Activated T-cell treated with anti-CD3 and anti-CD28 coated beads, Interleukin-2, amount 50 U/mL, for 4 hours (primary cell): ENCODE measurements around the gene OBSL1. TPM values are rescaled to one million over a fixed set of nuclear protein-coding genes. Genes with fewer than 3 reads are reported as not detected.

Experiments used
- ATAC-seq, 2 donors: fragments of 200-7000 bp; cut with Tn5 transposase; one replicate each; pipeline ENCODE4 v1.10.0; 2021
- DNase-seq: peaks from one replicate; pipeline ENCODE4 v3.0.0-alpha.2; 2020
- H3K27me3 Mint-ChIP-seq: one replicate; pipeline ENCODE4 v1.8.0; 2021; ENCODE audit warnings: low read depth, mixed read lengths
- H3K36me3 Mint-ChIP-seq: one replicate; pipeline ENCODE4 v1.8.0; 2022; ENCODE audit warnings: mixed read lengths; ENCODE audit not compliant: insufficient read depth
- H3K4me1 Mint-ChIP-seq: one replicate; pipeline ENCODE4 v1.8.0; 2021; ENCODE audit warnings: low read depth, mixed read lengths
- H3K4me3 Mint-ChIP-seq: one replicate; pipeline ENCODE4 v1.8.0; 2021; ENCODE audit warnings: mild to moderate bottlenecking, moderate library complexity, mixed read lengths
- H3K9me3 Mint-ChIP-seq: one replicate; pipeline ENCODE4 v1.8.0; 2021; ENCODE audit warnings: mixed read lengths
- total RNA-seq, 3 donors: library from RNA; stranded (reverse); gene quantifications; one replicate each; pipeline ENCODE4 v1.2.1, GENCODE V29; 2021

OBSL1 gene
- total RNA-seq, 3 donors from 2014 or later: 0.37 to 1.1 (median 0.60) TPM

DNA sequence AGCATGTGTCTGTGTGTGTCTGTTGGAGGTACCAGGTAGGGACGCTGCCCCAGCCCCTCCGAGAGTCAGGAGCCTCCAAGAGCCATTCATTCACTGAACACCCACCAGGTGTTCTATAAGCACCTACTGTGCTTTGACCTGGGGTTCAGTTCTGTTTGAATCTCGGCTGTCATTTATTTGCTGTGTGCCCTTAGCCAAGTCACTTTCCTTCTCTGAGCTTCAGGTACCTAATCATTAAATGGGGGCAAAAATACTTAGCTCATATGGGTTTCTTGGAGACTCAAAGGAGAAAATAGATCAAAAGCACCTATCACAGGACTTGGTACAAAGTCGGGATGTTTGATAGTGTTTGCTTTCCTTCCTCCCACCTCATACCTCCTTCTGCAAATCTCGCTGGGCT is 43.9 kb downstream of the OBSL1 start:
- Mint-ChIP-seq H3K4me1 (peaks cover 4% of the 10 kb centered on the region), H3K27me3 (peaks cover 83% of the 10 kb centered on the region), H3K4me3 (no peak overlapping the region), H3K36me3 (no peaks in the 10 kb centered on the region), H3K9me3 (no peaks in the 10 kb centered on the region)
- ATAC-seq: no peak
- no peak for DNase-seq

DNA sequence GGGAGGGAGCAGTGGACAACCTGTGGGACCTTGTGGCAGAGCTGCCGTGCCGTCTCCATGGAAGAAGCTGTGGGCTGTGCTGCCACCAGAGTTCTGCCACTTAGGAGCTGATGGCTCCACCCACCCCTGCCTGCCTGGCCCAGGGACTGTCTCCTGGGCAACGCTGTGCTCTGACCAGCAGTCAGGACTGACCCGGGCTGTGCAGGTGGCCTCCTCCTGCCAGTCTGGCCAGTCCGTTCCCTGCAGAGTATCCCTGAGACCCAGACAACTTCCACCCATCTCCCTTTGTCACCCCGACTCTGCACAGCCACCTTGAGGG is 44.3 kb downstream of the OBSL1 start:
- Mint-ChIP-seq H3K9me3 (no peaks in the 10 kb centered on the region), H3K27me3 (peaks cover 83% of the 10 kb centered on the region), H3K36me3 (no peaks in the 10 kb centered on the region), H3K4me3 (no peak overlapping the region), H3K4me1 (peaks cover 6% of the 10 kb centered on the region)
- DNase-seq: no peak
- no peak for ATAC-seq

DNA sequence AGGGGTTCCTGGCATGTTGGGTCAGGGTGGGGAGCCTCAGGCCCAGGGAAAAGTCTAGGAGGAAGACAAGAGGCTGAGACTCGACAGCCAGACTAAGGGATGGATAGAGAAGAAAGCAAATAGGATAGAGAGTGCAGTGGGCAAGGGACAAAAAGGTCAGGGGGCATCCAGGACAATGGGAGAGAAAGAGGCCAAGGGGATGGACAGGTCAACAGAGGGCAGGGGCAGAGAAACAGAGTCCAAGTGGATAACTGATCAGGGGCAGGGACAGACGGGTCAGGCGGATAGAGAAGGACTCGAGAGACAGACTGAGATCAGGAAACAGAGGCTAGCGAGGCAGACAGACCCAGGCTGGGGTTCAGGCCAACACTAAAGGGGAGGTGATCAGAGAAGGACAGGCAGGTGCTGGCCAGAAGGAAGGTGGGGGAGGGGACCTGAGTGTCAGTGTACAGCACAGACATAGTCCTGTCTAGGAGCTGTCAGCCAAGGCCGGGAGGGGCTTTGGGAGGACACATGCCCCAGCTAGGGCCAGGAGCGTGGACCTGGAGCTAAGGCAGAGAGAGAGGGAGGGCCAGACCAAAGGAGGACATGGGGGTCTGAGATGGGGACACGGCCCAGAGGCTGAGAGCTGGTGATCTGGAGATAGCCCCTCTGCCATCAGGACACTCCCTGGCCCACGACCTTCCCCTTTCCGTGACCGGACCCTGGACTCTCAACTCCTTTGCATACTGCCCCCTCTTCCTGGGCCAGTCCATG is 44.8 kb downstream of the OBSL1 start:
- Mint-ChIP-seq H3K4me1 (peaks cover 10% of the 10 kb centered on the region), H3K27me3 (peaks cover 85% of the 10 kb centered on the region), H3K9me3 (no peaks in the 10 kb centered on the region), H3K4me3 (no peak overlapping the region), H3K36me3 (no peaks in the 10 kb centered on the region)
- DNase-seq: no peak
- ATAC-seq: no peak

DNA sequence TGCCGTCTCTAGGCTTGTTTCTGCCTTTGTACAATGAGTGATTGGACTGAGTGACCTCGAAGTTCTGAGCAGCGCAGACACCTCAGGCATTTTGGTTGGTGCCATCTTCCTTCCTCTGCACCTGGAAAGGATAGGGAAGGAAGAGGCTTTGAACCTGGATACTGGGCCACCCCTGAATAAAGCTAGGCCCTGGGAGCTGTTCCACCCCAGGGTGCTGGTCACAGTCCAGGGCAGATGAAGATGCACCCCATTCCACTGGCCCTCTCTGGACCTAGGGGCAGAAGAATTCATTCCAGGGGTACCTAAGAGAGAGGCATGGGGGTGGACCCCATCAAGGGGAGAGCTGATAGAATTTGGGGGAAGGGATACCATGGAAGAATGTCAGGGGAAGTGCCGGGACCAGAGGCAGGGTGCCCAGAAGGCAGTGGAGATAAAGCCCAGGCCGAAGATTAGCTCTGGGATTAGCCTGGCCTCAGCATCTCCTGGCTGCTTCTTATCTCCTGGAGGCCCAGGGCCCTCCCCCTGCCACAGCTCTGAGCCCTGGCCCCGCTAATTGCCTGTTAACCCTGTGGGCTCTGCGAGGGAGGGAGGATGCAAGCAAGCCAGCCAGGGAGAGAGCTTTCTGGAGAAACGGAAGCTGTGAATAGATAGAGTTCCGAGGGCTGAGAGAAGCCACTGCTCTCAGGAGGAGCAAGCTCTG is 45.7 kb downstream of the OBSL1 start:
- Mint-ChIP-seq H3K9me3 (no peaks in the 10 kb centered on the region), H3K4me1 (peaks cover 13% of the 10 kb centered on the region), H3K36me3 (no peaks in the 10 kb centered on the region), H3K4me3 (no peak overlapping the region), H3K27me3 (peaks cover 87% of the 10 kb centered on the region)
- no peak for ATAC-seq
- DNase-seq: no peak

DNA sequence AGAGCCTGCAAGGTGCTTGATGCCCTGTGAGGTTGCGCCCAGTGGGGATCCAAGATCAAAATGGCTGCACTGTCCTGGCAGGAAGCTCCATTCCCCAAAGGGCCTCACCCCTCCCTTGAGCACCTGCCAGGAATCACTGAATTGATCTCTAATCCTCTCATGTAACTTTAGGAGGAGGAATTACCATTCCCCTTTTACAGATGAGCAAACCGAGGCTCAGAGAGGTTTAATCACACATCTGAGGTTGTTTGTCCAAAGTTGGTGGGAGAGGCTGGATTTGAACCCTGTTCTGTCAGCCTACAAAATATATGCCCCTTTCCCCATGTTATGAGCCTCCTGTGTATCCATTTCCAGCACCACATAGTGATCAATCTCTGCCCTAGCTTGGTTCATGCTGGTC is 46.5 kb downstream of the OBSL1 start:
- Mint-ChIP-seq H3K4me3 (no peak overlapping the region), H3K27me3 (peaks cover 85% of the 10 kb centered on the region), H3K9me3 (no peaks in the 10 kb centered on the region), H3K4me1 (peaks cover 13% of the 10 kb centered on the region), H3K36me3 (no peaks in the 10 kb centered on the region)
- DNase-seq (no peak), ATAC-seq (no peak)

DNA sequence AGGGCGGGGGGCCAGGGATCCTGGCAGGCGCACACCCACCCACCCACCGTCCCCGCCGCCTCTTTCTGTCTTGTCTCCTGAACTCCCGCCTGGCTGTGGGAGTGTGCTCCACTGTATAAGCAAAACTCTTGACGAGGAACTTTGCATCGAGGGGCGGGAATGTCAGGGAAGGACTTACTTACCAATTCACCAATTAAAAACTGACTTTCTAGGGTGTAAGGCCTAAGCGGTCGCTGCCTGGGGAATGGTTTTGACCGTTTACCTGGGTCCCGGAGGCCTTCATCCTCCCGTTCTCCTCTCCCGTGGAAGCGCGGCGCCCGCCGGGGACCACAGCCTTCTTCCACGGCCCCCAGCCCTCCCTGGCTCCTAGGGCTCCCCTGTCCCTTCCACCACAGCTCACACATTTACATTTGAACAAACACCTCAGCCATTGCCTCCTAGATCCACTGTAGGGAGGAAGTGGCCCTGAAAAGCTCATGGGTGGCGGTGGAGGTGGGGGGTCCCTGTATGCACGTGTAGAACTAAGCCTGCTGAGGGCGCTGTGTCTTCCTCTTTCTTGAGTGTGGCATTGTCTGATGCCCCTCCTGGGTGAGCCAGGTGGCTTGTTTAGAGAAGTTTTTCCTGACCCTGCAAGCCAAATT is 48.2 kb downstream of the OBSL1 start:
- no peak overlapping the region for H3K4me3 Mint-ChIP-seq
- no peaks in the 10 kb centered on the region for H3K36me3 Mint-ChIP-seq
- ATAC-seq (no peak), DNase-seq (no peak)
- no peaks in the 10 kb centered on the region for H3K9me3 Mint-ChIP-seq
- H3K27me3 Mint-ChIP-seq: peaks cover 82% of the 10 kb centered on the region
- H3K4me1 Mint-ChIP-seq: peaks cover 13% of the 10 kb centered on the region

DNA sequence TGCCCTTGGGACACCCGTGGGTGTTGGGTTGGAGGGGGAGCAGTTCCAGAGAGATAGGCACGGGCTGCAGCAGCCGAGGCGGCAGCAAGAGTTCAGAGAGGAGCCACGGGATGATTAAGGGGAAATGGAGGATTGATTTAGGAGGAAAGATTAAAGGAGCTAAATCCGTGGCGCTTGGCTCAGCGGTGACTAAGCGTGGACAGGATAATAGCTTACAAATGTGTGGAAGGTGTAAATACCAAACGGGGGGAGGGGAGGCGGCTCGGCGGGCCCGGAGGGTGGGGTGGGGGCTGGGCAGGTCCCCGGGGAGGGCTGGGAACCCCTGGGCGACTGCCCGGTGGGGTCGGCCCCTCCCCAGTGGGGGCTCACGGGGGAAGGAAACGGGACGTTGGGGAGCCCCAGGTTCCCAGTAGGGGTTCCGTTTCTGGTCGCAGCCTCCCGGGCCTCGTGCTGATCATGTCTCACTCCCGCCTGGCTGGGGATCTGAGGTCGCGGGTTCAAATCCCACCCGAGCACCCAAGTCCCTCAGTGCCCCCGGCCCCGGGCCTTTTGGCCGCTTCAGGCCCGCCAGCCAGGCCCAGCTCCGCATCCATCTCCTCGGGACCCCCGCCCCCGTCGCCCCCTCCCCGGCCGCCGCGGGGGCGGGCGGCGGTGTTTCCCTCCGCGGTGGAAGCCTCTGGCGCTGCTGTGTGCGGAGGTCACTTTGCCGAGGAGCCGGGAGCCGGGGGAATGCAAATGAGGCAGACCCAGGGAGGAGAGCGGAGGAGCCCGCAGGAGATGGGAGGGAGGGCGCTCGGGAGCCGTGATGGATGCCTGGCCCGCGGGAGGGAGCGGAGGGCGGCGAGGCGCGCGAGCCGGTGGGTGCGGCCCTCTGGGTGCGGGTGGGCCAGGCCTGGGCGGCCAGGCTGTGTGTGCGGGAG is 49.0 kb downstream of the OBSL1 start:
- no peak overlapping the region for H3K4me3 Mint-ChIP-seq
- H3K27me3 Mint-ChIP-seq: peaks cover 82% of the 10 kb centered on the region
- H3K36me3 Mint-ChIP-seq: no peaks in the 10 kb centered on the region
- H3K4me1 Mint-ChIP-seq: peaks cover 13% of the 10 kb centered on the region
- peak; percentile 22 to 33 for ATAC-seq
- DNase-seq: no peak
- H3K9me3 Mint-ChIP-seq: no peaks in the 10 kb centered on the region

DNA sequence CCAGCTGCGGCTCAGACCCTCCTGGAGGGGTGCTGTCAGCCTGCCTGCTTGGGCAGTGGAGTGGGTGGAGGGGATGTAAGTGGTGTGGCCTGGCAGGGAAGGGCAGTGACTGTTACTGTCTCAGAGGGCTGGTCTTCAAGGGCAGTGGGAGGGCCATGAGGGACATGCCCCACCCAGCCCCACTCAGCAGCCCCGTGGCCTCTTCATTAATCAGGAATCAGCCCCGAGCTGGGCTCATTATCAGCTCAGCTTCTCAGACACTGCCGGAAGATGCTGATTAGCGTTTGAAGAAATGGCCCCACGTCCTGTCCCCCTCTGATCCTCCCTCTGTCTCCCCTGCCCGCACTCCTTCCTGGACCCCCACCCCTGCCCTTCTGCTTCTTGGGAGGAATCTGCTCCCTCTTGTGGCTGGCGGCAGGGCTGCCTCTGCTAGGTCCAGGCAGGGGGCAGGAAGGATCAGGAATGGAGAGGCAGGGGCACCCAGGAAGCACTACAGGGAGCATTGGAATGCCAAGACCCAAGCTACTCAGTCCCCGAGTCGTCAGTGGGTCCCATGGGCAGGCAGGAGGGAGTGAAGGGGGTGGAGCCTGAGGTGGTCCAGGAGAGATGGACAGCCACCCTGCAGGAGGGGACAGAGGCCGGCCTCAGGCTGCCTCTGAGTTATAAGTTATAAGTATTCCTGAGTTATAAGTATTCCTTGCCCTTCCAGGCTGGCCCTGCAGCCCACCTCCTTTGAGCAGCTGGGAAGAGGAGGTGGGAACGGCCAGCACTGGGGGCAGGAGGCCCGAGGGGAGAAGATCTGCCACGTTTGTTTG is 50.1 kb downstream of the OBSL1 start:
- no peak for ATAC-seq
- no peaks in the 10 kb centered on the region for H3K9me3 Mint-ChIP-seq
- no peaks in the 10 kb centered on the region for H3K36me3 Mint-ChIP-seq
- H3K4me1 Mint-ChIP-seq: peaks cover 13% of the 10 kb centered on the region
- DNase-seq: no peak
- no peak overlapping the region for H3K4me3 Mint-ChIP-seq
- peaks cover 83% of the 10 kb centered on the region for H3K27me3 Mint-ChIP-seq

DNA sequence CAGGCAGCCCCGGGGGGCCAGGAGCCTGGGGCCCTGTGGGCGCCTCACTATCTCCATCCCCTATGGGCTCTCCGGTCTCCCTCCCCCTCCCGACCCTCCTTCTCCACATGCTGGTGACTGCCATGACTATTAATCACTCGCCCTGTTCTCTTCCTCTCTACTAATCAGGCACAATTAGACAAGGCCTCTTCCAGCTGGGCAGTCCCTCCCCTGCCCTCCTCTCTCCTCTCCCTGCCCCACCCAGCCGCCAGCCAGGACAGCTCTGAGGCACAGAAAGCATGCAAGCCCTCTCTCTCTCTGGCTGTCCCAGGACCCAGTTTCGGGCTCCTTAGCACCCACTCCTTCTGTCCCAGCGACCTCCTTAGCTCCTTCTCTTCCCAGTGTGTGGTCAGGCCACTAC is 51.3 kb downstream of the OBSL1 start:
- Mint-ChIP-seq H3K9me3 (no peaks in the 10 kb centered on the region), H3K4me1 (peaks cover 13% of the 10 kb centered on the region)

DNA sequence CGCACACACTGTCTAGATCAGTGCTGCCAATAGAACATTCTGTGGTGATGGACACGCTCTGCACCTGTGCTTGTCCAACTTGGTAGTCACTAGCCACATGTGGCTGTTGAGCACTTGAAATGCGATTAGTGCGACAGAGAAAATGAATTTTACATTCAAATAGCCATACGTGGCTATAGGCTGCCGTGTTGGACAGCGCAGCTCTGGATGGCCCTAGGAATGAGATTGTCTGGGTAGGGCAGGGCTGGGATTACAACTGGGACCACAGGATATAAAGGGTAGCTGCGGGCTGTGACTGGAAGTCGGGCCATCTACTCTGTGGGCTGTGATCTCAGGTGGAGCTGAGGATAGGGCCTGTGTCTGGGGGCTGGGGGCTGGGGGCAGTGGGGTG is 51.8 kb downstream of the OBSL1 start:
- DNase-seq: no peak
- H3K4me3 Mint-ChIP-seq: no peak overlapping the region
- H3K27me3 Mint-ChIP-seq: peaks cover 81% of the 10 kb centered on the region
- no peak for ATAC-seq
- H3K36me3 Mint-ChIP-seq: no peaks in the 10 kb centered on the region
- H3K4me1 Mint-ChIP-seq: peaks cover 13% of the 10 kb centered on the region
- no peaks in the 10 kb centered on the region for H3K9me3 Mint-ChIP-seq

More for the DNA sequence above, 51.3 kb downstream of the OBSL1 start:
- Mint-ChIP-seq H3K27me3 (peaks cover 83% of the 10 kb centered on the region), H3K36me3 (no peaks in the 10 kb centered on the region), H3K4me3 (no peak overlapping the region)
- ATAC-seq (no peak), DNase-seq (no peak)

DNA sequence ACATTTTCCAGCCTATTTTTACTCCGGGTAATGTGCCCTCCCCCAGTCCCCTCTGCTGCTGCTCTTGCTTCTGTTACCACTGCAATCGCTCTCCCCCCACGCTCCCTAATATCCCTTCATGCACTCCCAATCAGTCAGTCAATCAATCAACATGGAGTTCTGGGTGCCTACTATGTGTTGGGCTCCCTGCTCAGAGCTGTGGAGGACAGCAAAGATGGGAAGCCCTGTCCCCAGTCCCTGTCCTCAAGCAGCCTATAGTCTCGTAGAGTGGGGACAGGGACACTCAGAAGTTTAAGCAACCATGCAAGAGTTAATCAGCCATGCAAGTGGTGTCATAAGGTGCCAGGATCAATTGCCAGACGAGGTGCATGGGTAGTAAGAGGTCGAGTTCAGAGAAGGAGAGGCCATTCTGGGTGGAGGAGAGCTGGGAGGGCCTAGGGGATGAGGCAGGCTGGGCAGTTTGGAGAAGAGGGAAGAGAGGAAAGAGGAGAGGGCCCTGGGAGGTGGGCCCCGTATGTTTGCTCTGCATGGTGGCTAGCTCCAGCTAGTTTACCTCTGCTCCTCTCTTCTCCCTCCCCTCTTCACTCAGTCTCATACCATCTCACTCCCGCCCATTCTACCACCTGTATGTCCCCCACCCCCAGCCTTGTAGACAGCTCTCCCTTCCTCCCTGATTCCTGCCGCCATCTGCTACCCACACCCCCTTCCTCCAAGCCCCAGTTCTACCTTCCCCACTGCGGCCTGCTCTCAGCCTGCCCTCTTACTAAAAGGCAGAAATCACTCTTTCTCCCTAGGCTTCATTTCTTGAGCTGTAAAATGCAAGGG is 53.2 kb downstream of the OBSL1 start:
- Mint-ChIP-seq H3K27me3 (peaks cover 81% of the 10 kb centered on the region), H3K36me3 (no peaks in the 10 kb centered on the region), H3K4me3 (no peak overlapping the region), H3K9me3 (no peaks in the 10 kb centered on the region), H3K4me1 (peaks cover 20% of the 10 kb centered on the region)
- ATAC-seq: no peak
- DNase-seq: no peak

DNA sequence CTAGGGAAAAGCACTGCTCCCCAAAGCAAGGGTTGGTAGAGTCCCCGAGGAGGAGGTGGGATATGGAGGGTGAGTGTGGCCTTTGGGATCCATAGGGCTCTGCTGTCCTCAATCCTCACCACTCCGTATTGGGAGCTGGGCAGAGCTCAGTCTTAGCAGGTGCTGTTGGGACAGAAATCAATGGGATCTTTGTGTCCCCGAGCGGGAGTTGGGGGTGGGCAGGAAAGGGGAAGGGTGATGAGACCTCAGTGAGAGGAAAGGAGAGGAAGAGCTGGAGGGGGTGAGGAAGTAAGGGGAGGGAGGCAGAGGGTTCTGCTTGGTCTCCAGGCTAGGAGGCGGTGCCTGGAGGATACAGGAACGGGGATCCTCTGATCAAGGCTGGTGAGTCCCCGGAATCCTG is 54.5 kb downstream of the OBSL1 start:
- peaks cover 87% of the 10 kb centered on the region for H3K27me3 Mint-ChIP-seq
- no peak for DNase-seq
- no peaks in the 10 kb centered on the region for H3K36me3 Mint-ChIP-seq
- no peaks in the 10 kb centered on the region for H3K9me3 Mint-ChIP-seq
- H3K4me3 Mint-ChIP-seq: no peak overlapping the region
- H3K4me1 Mint-ChIP-seq: peaks cover 19% of the 10 kb centered on the region
- no peak for ATAC-seq
